Smooth muscle cell (in vitro differentiated cells): ENCODE measurements around the gene RCAN2. TPM values are rescaled to one million over a fixed set of nuclear protein-coding genes. Genes with fewer than 3 reads are reported as not detected.

Experiments
- DNase-seq: peaks from one replicate; lab custom pipeline; 2025; ENCODE audit not compliant: unreplicated experiment; lab: John Stamatoyannopoulos, UW
- H2AFZ ChIP-seq: fragments of 200-600 bp; sonication (generic); 2 replicates; pipeline ENCODE4 v1.6.0; 2016; ENCODE audit warnings: antibody characterized with exemption, low read depth, mild to moderate bottlenecking
- H3F3A ChIP-seq: fragments of 200-600 bp; sonication (generic); 2 replicates; pipeline ENCODE4 v1.6.0; 2017; ENCODE audit warnings: antibody characterized with exemption, low read depth
- H3K27ac ChIP-seq: fragments of 200-600 bp; sonication (generic); 2 replicates; pipeline ENCODE4 v1.5.1; 2016; ENCODE audit warnings: low read depth, mild to moderate bottlenecking
- H3K27me3 ChIP-seq: fragments of 200-600 bp; sonication (generic); 2 replicates; pipeline ENCODE4 v1.6.1; 2016; ENCODE audit warnings: low read depth, mild to moderate bottlenecking
- H3K36me3 ChIP-seq: fragments of 200-600 bp; sonication (generic); 2 replicates; pipeline ENCODE4 v1.5.1; 2016; ENCODE audit warnings: low read depth
- H3K4me1 ChIP-seq: fragments of 200-600 bp; sonication (generic); 2 replicates; pipeline ENCODE4 v1.5.1; 2016; ENCODE audit warnings: low read depth
- H3K4me2 ChIP-seq: fragments of 200-600 bp; sonication (generic); 2 replicates; pipeline ENCODE4 v1.6.0; 2016; ENCODE audit warnings: mild to moderate bottlenecking
- H3K4me3 ChIP-seq: fragments of 200-600 bp; sonication (generic); 2 replicates; pipeline ENCODE4 v1.5.1; 2016; ENCODE audit warnings: mild to moderate bottlenecking
- H3K79me2 ChIP-seq: fragments of 200-600 bp; sonication (generic); 2 replicates; pipeline ENCODE4 v1.6.0; 2016; ENCODE audit warnings: low read depth, mild to moderate bottlenecking
- H3K9ac ChIP-seq: fragments of 200-600 bp; sonication (generic); 2 replicates; pipeline ENCODE4 v1.6.0; 2016; ENCODE audit warnings: low read depth
- H3K9me3 ChIP-seq: fragments of 200-600 bp; sonication (generic); replicated peaks from 2 replicates; pipeline ENCODE4 v1.5.1; 2016; ENCODE audit warnings: low read depth
- H4K20me1 ChIP-seq: fragments of 200-600 bp; sonication (generic); 2 replicates; pipeline ENCODE4 v1.6.0; 2016; ENCODE audit warnings: low read depth
- CTCF ChIP-seq: fragments of 200-600 bp; sonication (generic); IDR thresholded peaks from 2 replicates; pipeline ENCODE4 v1.5.1; 2017; ENCODE audit warnings: borderline replicate concordance, mild to moderate bottlenecking, antibody characterized with exemption; ENCODE audit not compliant: insufficient read depth, poor library complexity, severe bottlenecking
- WGBS: methylation state at CpG from one replicate; pipeline ENCODE4 v1.1.7; 2016; ENCODE audit warnings: low lambda C conversion rate; 5-methylcytosine and 5-hydroxymethylcytosine counted together
- polyA plus RNA-seq: library from polyadenylated mRNA; unstranded; fragments of >200 nt; fragmentation: Nextera tagmentation; extraction: Ambion mirVana; gene quantifications from 2 replicates; pipeline ENCODE4 v1.2.1, GENCODE V29; 2016
- total RNA-seq: library from RNA; depleted of rRNA; stranded (reverse); fragments of >200 nt; gene quantifications from 2 replicates; pipeline ENCODE4 v1.2.3, GENCODE V29; 2014

Gene RCAN2
- total and polyA plus RNA-seq, 2 experiments from 2014 or later = 2.5 to 2.7 TPM

GRCh38 chr6:46323312-46323965, 167.8 kb downstream of the RCAN2 start:
- Histone ChIP-seq H3K9ac (no peak overlapping the region), H3K36me3 (no peaks in the 10 kb centered on the region), H3K27ac (peak overlapping the region; percentile 57), H4K20me1 (no peaks in the 10 kb centered on the region), H3F3A (no peaks in the 10 kb centered on the region), H3K4me3 (no peak overlapping the region), H3K4me2 (peak overlapping the region; percentile 61), H3K27me3 (peaks cover 3% of the 10 kb centered on the region), H3K9me3 (no peaks in the 10 kb centered on the region), H3K4me1 (peaks cover 7% of the 10 kb centered on the region), H3K79me2 (no peaks in the 10 kb centered on the region), H2AFZ (no peak overlapping the region)
- TF ChIP-seq CTCF = no peak
- no peak for DNase-seq
- 25% methylated on average over 4 of the region's 4 CpGs for WGBS

GRCh38 chr6:46320505-46320904, 170.7 kb downstream of the RCAN2 start:
- H3K27me3 ChIP-seq = no peaks in the 10 kb centered on the region

GRCh38 chr6:46315589-46315988, 175.7 kb downstream of the RCAN2 start:
- Histone ChIP-seq H3K27me3 (no peaks in the 10 kb centered on the region), H3K9me3 (no peaks in the 10 kb centered on the region), H3K4me3 (no peak overlapping the region), H2AFZ (no peak overlapping the region), H3K79me2 (no peaks in the 10 kb centered on the region), H3F3A (no peaks in the 10 kb centered on the region), H3K27ac (no peak overlapping the region), H3K36me3 (no peaks in the 10 kb centered on the region), H3K9ac (no peak overlapping the region), H4K20me1 (no peaks in the 10 kb centered on the region), H3K4me1 (peaks cover 3% of the 10 kb centered on the region), H3K4me2 (no peak overlapping the region)
- TF ChIP-seq CTCF = no peak
- WGBS = 85% methylated on average over 1 of the region's 1 CpG
- DNase-seq = no peak

More at GRCh38 chr6:46320505-46320904, 170.7 kb downstream of the RCAN2 start:
- TF ChIP-seq CTCF = no peak
- Histone ChIP-seq H4K20me1 (no peaks in the 10 kb centered on the region), H3K79me2 (no peaks in the 10 kb centered on the region), H2AFZ (no peak overlapping the region), H3K9me3 (no peaks in the 10 kb centered on the region), H3K27ac (no peak overlapping the region), H3K9ac (no peak overlapping the region), H3K4me3 (no peak overlapping the region), H3K4me1 (peaks cover 3% of the 10 kb centered on the region), H3K4me2 (no peak overlapping the region), H3F3A (no peaks in the 10 kb centered on the region), H3K36me3 (no peaks in the 10 kb centered on the region)
- 83% methylated on average over 2 of the region's 2 CpGs for WGBS
- no peak for DNase-seq

GRCh38 chr6:46312654-46313053, 178.6 kb downstream of the RCAN2 start:
- no peak overlapping the region for H2AFZ ChIP-seq
- no peaks in the 10 kb centered on the region for H3K4me1 ChIP-seq
- 91% methylated on average over 3 of the region's 3 CpGs for WGBS
- H3F3A ChIP-seq = no peaks in the 10 kb centered on the region
- no peak overlapping the region for H3K9ac ChIP-seq
- H3K27me3 ChIP-seq = no peaks in the 10 kb centered on the region
- H3K9me3 ChIP-seq = no peaks in the 10 kb centered on the region
- H3K4me2 ChIP-seq = no peak overlapping the region
- H3K36me3 ChIP-seq = no peaks in the 10 kb centered on the region
- no peak overlapping the region for H3K4me3 ChIP-seq
- H3K79me2 ChIP-seq = no peaks in the 10 kb centered on the region
- no peaks in the 10 kb centered on the region for H4K20me1 ChIP-seq
- DNase-seq = no peak
- no peak for TF ChIP-seq CTCF
- H3K27ac ChIP-seq = no peak overlapping the region
